HG02840 (cell line): ENCODE measurements around the gene SEC22C.
"Not testable (repeated sequence)": the region's sequence is repeated elsewhere in the genome, so short reads cannot be mapped to it uniquely, and the experiment has no call there.

ENCODE experiments used
- ATAC-seq: cut with Tn5 transposase; IDR thresholded peaks from one replicate; pipeline ENCODE4 v1.9.1; 2021; ENCODE audit warnings: mild to moderate bottlenecking, moderate library complexity, moderate number of reproducible peaks; ENCODE audit not compliant: unreplicated experiment, low FRiP score

SEC22C gene

DNA sequence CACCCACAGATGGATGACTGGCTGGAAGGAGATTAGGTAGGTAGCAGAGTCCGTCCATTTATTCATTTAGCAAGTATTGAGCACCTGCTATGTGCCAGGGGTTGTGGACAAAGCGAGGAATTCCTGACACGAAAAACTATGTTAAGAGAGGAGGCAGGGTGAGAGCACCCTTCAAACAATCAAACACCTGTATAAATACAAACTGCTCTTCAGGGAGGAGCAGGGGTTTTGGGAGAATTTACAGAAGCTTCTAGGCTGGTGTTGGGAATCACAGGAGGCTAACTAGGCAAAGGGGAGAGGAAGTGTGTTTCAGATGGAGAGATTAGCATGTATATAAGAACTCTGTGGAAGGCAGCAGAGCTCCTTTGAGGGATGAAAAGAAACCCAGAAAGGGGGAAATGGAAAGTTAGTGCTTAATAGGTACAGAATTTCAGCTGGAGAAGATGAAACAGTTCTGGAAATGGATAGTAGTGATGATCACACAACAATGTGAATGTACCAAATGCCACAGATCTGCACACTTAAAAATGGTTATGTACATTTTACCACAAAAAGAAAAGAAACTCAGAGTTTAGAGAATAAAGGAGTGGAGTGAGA, 805 bp upstream of the SEC22C start:
- no peak for ATAC-seq

DNA sequence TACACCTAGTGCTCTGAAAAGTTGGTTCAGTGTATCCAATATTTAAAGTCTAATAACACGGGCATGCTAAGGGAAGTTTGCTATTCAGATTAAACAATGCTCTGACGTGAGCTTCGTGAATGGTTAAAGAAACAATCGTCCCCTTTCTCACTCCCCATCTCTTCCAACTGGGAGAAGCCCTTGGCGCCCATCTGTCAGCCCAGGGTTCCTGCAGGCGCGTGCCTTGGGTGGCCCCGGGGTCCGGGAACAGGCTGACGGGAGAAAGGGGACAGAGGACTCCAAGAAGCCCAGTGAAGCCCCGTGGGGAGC, 413 bp downstream of the SEC22C start:
- ATAC-seq = peak; percentile 5

DNA sequence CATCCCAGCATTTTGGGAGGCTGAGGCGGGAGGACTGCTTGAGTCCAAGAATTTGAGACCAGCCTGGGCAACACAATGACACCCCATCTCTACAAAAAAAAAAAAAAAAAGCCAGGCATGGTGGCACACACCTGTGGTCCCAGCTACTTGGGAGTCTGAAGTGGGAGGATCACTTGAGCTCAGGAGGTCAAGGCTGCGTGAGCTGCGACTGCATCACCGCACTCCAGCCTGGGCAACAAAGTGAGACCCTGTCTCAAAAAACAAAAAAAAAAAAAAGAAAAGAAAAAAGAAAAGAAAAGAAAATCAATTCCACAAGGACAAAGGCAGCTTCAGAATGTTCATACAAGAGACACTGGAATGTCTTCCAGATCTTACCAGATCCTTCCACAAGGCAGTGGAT, 2.4 kb downstream of the SEC22C start:
- not testable (repeated sequence) for ATAC-seq

DNA sequence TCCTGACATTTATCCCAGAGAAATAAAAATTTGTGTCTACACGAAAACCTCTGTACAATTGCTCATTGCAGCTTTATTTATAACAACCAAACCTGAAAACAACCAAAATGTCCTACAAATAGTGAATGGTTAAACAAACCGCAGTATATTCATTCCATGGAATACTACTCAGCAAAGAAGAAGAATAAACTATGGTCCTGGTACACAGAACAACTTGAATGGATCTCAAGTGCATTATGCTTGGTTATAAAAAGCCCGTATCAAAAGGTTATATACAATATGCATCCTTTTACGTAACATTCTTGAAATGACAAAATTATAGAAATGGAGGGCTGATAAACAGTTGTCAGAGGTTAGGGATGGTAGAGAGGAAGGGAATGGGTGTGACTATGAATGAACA, 3.7 kb downstream of the SEC22C start:
- no peak for ATAC-seq

DNA sequence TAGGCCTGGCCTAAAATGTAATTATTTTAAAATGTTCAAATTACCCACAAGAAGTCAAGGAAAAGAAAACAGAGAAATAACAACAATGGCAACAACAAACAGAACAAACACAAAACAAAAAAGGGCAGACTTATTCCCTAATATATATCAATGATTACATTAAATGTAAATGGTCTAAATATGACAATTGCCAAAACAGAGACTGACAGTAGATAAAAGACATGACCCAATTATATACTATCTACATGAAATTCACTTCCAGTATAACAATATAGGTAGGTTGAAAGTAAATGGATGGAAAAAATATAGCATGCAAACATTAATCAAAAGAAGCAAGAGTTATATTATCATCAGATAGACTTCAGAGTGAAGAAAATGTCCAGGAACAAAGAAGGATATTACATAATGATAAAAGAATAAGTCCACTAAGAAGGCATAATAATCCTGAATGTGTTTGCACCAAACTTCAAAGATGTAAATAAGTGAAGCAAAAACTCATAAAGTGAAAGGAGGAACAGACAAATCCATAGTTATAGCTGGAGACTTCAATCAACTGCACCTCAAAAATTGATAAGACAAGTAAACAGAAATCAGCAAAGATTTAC, 6.5 kb downstream of the SEC22C start:
- no peak for ATAC-seq

DNA sequence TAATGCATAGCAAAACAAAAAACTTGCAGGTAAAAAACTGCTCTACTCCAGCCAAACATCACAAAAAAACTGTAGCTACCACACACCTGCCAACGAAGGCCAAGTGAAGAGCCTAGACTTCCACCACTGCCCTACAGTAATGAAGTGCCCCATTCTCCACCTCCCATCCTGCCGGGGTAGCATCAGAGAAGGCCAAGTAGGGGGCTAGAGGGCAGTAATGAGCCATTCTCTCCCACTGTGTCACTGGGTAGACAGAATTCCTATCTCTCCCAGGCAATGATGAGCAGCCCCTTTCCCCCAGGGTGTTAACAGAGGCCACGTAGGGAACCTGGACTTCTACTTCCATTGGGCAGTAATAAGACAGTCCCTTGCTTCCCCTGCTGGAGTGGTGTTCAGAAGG, 9.5 kb downstream of the SEC22C start:
- ATAC-seq = no peak

DNA sequence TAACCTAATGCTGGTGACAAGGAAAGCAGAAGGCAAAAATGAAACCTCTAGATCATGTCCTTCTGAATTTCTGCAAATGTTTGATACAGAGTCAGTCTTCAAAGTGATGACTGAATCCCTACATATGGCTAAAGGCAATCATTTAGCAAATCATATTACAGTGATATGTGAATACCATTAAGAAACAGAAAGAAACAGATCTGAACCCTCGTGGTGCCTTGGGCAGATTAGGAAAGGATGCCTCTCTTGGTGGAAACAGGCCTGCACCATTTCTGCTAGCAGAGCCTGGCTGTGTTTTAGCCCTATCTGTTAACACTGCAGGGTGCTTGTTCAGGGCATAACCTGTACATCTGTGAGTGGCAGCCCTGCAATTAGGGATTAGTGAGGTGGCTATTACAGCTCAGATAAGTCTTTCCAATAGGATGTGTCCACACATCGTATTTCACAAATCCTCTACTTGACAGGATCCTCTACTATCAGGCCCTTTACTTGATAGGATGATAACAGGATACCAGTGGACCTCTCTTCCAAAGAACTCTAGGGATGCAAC, 12.1 kb downstream of the SEC22C start:
- ATAC-seq = no peak

DNA sequence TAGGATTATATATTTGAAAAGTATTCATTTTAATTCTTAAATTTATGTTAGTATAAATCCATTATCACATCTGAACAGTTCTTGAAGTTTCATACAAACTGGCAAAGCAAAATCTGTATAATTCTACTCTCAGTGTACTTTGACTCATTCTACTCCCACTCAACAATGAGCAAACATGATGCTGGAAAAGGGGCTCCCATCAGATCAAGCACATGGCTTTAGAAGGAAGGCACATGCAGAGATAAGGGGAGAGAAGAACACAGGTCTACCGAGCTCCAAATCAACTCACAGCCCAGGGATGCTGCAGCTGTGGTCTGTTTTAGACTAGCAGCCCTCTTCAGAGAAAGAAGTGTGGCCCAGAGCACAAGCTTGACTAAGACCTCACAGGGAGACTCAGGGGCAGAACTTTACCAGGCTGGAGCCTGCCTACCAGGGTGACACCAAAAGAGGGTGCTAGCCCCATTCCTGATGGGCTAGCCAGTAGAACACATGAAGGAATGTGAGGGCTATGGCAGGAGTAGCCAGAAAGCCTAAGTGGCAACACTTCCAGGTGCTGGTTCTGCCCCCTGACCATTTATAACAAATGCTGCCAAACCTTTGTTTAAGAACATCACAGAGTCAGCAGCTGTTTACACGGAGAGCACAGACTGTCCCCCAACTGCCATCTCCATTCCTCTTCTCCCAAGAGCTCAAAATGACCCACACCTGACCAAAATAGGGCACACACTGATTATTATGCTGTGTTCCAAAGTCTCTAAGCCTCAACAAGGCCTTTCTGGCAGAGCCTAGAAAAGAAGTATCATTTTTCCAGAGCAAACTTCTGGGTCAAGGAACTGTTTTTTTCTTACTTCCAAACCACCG, 19.5 kb downstream of the SEC22C start:
- ATAC-seq = no peak

DNA sequence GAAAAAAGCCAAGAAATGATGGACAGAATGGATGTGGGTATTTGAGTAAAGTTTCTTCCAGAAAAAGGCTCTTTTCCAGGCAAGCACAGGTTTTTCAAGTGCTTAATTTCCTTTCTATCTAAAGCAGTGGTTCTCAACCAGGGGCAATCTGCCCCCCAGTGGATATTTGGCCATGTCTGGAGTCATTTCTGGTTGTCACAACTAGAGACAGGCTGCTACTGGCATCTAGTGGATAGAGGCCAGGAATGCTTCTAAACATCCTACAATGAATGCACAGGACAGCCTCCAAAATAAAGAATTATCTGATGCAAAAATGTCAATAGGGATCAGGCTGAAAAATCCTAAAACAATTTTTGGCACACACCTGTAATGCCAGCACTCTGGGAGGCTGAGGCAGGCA, 23.9 kb downstream of the SEC22C start:
- no peak for ATAC-seq

DNA sequence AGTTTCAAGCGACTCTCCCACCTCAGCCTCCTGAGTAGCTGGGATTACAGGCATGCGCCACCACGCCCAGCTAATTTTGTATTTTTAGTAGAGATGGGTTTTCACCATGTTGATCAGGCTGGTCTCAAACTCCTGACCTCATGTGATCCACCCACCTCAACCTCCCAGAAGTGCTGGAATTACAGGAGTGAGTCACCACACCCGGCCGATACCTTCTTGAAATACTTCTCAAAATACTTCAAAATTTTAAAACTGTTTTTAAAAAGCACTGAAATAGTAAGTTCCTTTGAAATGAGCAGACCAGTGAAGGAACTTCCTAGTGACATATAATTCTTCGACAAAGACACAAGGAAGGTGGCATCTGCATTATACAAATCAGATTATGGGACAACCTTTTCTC, 24.9 kb downstream of the SEC22C start:
- not testable (repeated sequence) for ATAC-seq

DNA sequence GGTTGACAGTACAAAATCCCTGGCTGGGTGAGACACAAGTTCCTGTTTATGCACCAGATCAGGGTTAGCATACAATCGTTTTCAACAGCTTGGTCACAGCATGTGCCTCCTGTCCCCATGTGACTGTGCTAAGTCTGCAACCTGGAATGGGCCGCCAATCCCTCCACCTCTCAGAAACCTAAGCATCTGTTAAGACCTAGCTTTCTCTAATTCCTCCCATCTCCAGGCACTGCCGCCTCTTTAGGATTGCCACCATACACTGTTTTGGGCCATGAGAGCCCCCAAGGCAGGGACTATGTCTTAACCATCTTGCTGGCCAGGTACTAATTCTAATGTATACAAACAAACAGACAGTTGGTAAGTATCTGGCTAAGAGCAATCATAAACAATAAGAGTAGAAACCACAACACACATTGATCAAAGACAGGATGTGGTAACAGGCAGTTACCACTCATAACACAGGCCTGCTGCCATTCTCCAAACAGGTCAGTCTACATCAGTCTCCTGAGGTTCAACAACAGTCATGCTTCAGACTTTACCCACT, 25.6 kb downstream of the SEC22C start:
- ATAC-seq = peak; percentile 62

DNA sequence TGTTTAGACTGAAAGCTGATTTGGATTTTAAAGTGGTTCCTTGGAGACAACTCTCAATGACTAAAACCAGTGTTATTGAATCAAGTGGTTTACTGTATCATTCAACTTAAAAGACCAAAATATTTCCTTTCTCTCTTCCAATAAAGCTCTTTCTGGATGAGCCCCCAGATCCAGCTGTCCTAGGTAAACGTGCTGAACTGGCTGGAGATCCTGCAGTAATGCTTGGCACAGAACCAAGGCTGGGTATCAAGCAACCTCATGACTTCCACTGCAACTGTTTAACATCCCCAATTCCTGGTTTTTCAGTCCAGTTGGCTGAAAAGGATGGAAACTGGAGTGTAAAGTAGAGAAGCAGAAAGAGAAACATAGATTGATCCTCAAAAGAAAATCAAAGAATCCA, 28.9 kb downstream of the SEC22C start:
- no peak for ATAC-seq

DNA sequence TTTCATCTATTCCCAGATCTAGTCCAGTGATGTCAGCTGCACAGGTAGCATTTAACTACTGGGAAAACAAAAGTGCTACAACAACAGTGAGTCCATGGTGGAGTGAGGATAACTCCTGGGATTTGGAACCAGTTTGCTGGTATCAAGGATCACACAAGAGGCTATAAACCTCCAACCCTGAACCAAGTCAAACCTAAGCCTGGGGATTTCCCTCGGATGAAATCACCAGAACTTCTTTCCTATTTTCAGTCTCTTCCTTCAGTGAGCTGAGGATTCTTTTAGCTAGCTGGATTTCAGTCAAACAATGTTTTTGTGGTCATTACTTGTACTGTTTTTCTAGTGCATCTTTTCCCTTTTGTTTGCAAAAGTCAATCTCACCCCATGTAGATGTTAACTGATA, 31.5 kb downstream of the SEC22C start:
- ATAC-seq = no peak

DNA sequence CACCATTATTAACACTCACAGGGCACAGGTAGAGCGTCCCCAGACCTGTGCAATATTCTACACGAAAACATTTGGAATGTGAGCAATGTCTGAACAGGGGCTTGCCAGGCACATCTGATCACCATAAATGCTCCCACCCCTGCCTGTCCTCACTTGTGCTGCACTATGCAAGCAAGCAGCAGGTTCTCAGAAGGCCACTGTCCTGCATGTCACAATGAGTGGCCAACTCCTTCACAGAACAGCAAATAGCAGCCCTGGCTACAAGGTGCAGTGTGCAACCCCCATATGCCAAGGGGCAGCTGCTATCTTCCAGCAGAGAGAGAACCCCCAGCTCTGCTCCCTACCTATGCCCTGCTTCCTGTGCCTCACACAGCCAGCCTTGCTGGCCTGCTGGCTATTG, 32.6 kb downstream of the SEC22C start:
- ATAC-seq = no peak

DNA sequence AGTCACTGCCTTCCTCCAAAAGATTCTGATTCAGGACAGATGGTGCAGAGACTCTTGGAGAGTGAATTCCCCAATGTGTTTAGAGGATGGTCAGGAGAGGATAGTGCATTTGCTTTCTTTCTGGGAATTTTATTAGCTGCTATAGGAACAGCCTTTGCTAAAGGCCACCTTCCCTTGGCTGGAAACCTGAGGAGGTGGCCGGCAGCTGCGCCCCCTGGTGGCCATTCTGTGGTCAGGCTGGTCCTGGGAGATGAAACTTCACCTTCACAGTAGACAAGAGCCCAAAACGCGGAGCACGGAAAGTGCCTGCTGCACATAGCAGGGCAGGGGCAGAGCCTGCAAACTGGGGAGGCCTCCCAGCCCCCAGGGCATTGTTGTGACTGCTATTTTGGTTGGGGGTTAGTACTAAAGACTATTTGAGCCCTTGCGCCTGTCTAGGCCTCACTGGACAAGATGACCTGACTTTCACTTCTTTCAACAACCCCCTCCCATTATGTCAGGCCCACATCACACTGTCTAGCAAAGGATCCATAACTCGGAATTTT, 34.3 kb downstream of the SEC22C start:
- ATAC-seq = no peak

DNA sequence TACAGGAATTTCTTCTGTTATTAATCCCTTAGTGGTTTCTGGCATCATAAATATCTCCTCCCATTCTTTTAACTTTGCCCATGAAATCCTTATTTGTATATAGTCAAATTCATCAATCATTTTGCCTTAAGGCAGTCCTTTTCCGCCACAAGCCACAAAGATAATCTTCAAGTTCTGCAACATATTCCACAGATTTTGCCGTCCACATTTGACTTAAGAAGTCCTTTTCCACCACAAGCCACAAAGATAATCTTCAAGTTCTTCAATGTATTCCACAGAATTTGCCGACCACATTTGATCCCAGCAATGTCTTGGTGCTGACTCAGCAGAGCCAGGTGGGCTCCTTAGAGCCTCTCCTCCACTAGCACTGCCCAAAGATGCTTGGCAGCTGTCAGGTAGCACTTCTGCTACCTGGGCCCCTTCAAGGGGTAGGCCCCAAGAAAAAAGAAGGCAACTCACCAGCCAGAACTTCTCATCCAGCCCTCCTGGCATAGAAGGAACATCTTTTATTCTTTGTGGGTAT, 35.0 kb downstream of the SEC22C start:
- no peak for ATAC-seq

DNA sequence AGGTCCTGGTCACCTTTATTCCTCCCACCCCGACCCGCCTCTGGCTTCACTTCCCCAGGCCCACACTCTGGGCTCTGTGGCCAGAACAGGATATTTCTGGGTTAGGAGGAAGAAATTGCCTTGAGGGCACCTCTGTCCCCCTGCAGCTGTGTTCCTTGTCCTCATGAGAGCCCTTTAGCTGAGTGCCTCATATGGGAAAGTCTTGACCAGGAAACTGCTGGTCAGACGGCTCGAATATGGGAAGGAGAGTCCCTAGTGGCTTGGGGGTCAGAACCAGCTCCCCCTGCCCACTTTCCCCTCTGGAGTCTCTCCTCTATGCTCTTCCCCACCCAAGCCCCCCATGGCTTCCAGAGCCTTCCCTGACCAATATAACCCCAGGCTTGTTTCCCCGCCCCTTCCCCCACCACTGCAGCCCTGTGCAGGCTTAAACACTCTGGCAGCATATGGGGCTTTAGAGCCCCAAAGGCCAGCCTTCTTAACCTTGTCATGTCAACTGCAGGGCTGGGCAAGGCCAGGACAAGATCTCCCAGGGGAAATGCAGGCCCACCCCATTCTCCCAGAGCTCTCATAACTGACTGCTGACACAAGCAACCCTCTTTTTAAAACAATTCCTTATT, 36.4 kb downstream of the SEC22C start:
- no peak for ATAC-seq

DNA sequence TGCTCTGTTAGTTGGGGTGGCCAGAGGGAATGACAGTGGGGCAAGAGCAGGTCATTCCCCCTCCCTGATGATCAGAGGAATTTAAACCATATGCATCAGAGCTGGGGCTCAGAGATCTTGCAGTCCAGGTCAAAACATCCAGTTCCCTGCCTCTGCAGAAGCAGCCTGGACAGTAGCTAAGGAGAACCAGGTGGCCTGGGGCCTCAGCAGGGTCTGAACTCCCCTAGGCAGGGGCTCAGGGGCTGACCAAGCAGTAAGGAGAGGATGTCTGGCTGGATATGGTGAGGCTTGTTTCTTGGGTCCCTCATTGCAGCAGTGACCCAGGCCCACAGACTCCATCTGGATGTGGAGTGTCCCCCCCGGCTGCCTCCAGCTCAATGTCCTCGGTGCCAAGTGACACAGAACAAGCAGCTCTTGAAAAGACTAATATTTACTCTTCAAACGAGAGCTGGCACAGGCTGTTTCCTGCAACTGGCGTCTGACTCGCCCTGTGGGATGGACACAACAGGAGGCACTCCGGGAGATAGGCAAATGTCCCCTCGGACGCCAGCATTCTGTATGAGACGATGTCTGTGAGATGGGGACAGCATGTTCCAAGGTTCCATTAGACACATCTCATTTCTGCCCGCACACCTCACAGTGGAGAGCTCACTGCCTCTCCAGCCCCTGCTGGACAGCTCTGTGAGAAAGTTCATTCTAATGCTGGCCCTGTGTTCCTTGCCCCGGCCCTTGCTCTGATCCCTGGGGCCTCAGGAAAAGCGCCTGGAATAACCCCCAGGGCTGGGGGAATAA, 37.1 kb downstream of the SEC22C start:
- no peak for ATAC-seq

DNA sequence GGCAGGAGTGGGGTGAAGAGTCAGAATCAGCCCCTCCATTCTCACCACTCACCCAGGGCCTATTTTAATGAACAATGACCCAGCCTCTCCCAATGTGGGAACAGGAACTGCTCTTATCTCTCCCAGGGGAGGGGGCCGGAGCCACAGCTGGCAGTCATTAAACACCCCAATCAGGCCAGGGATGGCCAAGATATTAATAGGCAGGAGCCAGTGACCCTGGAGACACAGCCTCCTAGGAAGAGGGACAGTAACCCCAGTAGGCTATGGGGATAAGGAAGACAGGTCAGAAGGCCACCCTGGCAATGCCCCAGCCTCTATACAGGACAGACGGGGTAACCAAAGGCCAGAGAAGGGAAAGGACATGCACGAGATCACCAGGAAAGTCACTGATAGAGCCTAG, 40.7 kb downstream of the SEC22C start:
- ATAC-seq = no peak
